Measurements from ENCODE around the gene TLE6.
"Not testable (repeated sequence)": the region's sequence is repeated elsewhere in the genome, so short reads cannot be mapped to it uniquely, and the experiment has no call there.

DNA sequence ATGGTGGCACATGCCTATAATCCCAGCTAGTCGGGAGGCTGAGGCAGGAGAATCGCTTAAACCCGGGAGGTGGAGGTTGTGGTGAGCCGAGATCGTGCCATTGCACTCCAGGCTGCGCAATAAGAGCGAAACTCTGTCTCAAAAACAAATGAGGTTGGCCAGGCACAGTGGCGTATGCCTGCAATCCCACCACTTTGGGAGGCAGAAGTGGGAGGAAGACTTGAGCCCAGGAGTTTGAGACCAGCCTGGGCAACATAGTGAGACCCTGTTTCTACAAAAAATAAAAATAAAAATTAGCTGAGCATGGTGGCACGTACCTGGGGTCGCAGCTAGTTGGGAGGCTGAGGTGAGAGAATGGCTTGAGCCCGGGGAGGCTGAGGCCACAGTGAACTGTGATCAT, 15.0 kb downstream of the TLE6 start:
- TF ChIP-seq EP300, POLR2A (IDR thresholded peaks at IDR 0.05): not testable (repeated sequence)
- TF ChIP-seq, protein P1, sequence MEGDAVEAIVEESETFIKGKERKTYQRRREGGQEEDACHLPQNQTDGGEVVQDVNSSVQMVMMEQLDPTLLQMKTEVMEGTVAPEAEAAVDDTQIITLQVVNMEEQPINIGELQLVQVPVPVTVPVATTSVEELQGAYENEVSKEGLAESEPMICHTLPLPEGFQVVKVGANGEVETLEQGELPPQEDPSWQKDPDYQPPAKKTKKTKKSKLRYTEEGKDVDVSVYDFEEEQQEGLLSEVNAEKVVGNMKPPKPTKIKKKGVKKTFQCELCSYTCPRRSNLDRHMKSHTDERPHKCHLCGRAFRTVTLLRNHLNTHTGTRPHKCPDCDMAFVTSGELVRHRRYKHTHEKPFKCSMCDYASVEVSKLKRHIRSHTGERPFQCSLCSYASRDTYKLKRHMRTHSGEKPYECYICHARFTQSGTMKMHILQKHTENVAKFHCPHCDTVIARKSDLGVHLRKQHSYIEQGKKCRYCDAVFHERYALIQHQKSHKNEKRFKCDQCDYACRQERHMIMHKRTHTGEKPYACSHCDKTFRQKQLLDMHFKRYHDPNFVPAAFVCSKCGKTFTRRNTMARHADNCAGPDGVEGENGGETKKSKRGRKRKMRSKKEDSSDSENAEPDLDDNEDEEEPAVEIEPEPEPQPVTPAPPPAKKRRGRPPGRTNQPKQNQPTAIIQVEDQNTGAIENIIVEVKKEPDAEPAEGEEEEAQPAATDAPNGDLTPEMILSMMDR (IDR thresholded peaks at IDR 0.05): not testable (repeated sequence)

Data from tibial nerve (tissue), 4 donors.